Effector CD8-positive, alpha-beta T cell (primary cell): ENCODE data around the gene NCEH1.
"Not testable (repeated sequence)": the region's sequence is repeated elsewhere in the genome, so short reads cannot be mapped to it uniquely, and the experiment has no call there.

Experiments
- DNase-seq: peaks from one replicate; lab custom pipeline; 2025; lab: John Stamatoyannopoulos, UW
- total RNA-seq, 4 experiments: gene quantifications; one replicate each; lab custom pipeline; 2026; lab: John Stamatoyannopoulos, UW

Gene NCEH1, protein sequence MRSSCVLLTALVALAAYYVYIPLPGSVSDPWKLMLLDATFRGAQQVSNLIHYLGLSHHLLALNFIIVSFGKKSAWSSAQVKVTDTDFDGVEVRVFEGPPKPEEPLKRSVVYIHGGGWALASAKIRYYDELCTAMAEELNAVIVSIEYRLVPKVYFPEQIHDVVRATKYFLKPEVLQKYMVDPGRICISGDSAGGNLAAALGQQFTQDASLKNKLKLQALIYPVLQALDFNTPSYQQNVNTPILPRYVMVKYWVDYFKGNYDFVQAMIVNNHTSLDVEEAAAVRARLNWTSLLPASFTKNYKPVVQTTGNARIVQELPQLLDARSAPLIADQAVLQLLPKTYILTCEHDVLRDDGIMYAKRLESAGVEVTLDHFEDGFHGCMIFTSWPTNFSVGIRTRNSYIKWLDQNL
- total RNA-seq, result 5.2 to 8.8 (median 7.5) reads per million in 4 experiments

DNA sequence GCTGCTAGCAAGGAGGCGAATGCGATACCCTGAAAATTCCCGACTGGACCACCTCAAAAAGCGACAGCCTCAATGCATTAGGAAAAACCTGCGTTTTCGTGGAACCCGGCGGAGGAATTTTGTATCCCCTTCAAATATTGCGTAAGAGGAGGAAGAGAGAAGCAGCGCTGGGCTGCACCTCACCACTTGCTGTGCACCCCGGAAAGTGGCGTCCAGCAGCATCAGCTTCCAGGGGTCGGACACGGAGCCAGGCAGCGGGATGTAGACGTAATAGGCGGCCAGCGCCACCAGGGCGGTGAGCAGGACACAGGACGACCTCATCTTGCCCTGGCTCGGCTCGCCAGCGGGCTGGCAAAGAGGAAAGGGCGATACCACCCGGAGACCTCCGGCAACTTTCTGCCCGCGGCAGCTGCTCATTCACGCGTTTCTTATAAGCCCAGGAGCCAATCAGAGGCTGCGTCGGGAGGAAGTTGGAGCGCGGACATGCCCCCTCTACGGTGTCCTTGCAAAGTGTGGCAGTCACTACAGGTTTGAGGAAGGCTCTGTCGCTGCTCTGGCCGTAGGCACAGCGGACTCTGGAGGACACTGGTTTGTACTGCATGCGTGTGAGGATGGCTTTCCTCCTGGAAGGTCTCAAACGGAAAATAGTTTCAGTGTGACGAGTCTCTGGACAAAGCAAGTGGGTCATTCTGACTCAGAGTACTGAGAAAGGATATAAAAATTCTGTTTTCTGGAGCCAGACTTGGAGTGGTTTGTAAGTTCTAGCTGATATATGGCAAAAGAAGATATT, at the start of gene NCEH1:
NCEH1 (minus strand) TSS at position 404 of the 790 bp plus-strand sequence; CDS start at position 321, 83 bp downstream.
- peak; percentile 53 for DNase-seq

DNA sequence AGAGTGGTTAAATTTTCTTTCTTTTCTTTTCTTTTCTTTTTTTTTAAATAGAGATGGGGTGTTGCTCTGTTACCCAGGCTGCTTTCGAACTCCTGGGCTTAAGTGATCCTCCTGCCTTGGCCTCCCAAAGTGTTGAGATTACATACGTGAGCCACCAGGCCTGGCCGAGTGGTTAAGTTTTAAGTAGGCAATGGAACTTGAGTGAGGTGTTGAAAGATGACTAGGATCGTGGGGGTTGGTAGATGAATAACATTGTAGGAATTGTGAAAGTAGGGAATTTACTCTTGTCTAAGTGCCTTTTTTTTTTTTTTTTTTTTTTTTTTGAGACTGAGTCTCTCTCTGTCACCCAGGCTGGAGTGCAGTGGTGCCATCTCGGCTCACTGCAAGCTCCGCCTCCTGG, 49.5 kb upstream of the NCEH1 start:
- DNase-seq, result not testable (repeated sequence)

- no peak for DNase-seq
Measured at GRCh38 chr3:172753125-172753524, 42.3 kb upstream of the NCEH1 start.

GRCh38 chr3:172752651-172753050, 41.8 kb upstream of the NCEH1 start:
- DNase-seq, result no peak

GRCh38 chr3:172751175-172751704, 40.4 kb upstream of the NCEH1 start:
- DNase-seq, result no peak

GRCh38 chr3:172750368-172751174, 39.7 kb upstream of the NCEH1 start, which contains the start of gene ECT2:
TSS of gene ECT2 (plus strand) at chr3:172750726. CDS start at chr3:172754531, 3,805 bp downstream.
- peak; percentile 96 for DNase-seq

DNA sequence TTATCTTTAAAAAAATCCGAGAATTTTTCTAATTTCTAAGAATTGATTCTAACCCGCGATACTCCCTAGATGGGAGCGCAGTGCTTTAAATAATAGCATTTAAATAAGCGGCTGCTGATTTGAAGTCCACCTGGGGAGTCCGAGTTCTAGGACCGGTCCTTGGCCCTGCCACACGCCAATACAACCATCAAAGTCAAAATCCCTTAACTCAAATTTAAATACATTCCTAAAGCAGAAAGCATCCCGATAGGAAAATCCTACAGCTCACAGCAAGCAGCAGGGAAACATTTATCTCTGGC, 39.2 kb upstream of the NCEH1 start:
- no peak for DNase-seq

DNA sequence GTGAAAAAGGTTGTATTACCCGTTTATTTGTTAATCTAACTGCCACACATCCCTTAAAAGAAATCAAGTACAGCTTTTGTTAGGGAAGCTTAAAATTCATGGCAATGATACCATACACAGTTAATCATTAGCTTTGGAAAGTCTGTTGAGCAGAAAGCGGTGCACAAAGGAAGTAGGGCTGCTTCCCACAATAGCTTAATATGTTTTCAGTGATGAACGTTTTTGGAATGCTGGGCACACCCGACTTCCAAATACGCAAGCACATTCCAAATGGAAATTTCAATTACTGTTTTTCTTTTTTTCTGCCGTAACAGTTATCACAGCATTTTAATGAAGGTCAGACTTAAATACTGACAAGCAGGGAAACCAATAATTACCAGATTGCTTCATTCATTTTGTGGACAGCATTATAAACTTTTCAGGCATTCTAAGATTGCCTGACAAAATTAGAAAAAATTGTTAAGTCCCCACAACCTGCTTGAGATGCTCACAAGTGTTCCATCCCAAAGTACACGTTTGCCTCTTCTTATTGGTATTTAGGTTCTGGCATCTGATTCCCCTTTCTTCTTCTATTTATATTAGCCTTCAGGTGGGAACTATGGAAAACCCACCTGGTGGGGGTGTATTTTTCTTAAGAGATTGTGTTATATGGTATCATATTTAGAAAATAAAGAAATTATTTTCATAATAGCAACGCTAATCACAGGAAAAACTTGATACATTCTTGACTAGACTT, 38.5 kb upstream of the NCEH1 start:
- no peak for DNase-seq

- no peak for DNase-seq
Measured at GRCh38 chr3:172746475-172746874, 35.6 kb upstream of the NCEH1 start.

DNA sequence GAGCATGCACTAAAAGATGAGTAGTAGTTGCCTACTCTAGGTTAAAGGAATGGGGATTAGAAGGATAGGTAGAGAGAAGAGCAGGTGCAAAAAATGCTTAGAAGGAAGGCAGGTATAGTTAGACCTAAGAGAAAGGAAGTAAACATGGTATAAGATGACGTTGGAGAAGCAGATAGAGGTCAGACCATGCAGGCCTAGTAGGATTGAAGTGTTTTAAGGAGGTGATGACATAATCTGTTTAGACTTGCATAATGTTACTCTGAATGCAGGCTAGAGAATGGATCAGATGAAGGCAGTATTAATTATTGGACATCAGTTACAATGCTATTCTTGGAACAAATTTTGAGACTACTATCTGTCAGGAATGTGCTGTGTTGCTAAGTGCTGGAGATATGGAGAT, 28.6 kb upstream of the NCEH1 start:
- DNase-seq, result no peak

GRCh38 chr3:172735014-172735413, 24.1 kb upstream of the NCEH1 start:
- DNase-seq, result no peak

DNA sequence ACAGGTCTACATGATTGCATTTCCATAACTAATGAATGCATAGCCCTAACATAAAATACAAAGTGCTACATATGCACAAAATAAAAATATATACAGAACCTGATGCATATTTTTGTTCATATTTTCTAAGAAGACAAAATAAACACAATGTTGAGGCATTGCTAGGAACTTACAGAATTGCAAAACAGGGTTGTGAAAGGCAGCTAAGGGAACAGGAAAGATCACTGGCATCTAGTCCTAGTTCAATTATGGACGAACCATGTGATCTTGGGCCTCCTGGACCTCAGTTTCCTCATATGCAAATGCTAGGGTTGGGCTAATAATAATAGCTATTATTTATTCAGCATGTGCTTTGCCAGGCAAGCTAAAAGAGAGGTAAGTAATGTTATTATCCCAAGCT, 15.5 kb upstream of the NCEH1 start:
- no peak for DNase-seq

GRCh38 chr3:172722536-172723040, 11.7 kb upstream of the NCEH1 start:
- not testable (repeated sequence) for DNase-seq

DNA sequence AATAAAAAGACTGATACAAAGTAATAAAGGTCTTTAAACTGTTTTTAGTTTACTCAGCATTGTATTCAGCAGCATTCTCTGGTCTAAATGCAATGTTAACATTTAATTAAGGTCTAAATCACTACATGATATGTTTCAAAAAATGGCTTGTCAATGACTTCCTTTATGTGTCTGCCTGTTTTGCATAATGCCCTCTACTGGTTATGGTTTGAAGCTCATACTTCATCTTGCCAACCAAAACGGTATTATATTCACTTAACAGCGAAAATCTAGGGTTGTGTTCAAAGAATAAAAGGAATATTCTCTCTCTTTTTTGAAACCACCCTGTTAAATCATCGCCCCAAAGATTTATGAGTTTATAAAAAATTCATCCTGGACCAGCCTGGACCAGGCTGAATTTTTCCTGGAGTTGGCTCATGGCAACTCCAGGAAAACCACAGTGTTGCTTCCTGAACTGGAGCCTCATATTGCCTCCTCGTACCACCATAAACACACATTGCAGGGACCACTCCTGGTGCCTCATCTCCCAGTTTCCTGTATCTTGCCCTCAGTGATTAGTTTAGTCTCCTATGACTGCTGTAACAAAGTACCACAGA, 6.7 kb upstream of the NCEH1 start:
- no peak for DNase-seq

DNA sequence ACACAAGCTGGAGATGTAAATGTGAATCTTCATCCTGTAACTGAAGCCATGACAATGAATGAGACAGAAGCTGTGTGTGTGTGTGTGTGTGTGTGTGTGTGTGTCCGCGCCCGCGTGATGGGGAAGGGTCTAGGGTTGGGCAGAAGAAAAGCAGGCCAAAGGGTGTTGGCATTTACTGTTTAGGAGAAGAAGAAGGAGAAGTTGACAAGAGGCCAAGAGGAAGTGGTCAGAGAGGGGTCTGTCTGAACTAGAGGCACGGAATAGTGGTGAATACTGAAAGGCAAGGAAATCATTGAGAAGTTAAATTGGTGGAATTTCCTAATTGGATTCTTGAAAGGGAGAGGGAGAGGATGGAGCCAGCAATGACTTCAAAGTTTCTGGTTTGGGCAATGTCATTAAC, 5.6 kb upstream of the NCEH1 start:
- no peak for DNase-seq

GRCh38 chr3:172713316-172713715, 2.4 kb upstream of the NCEH1 start:
- no peak for DNase-seq

GRCh38 chr3:172711454-172711795, 558 bp upstream of the NCEH1 start:
- no peak for DNase-seq

DNA sequence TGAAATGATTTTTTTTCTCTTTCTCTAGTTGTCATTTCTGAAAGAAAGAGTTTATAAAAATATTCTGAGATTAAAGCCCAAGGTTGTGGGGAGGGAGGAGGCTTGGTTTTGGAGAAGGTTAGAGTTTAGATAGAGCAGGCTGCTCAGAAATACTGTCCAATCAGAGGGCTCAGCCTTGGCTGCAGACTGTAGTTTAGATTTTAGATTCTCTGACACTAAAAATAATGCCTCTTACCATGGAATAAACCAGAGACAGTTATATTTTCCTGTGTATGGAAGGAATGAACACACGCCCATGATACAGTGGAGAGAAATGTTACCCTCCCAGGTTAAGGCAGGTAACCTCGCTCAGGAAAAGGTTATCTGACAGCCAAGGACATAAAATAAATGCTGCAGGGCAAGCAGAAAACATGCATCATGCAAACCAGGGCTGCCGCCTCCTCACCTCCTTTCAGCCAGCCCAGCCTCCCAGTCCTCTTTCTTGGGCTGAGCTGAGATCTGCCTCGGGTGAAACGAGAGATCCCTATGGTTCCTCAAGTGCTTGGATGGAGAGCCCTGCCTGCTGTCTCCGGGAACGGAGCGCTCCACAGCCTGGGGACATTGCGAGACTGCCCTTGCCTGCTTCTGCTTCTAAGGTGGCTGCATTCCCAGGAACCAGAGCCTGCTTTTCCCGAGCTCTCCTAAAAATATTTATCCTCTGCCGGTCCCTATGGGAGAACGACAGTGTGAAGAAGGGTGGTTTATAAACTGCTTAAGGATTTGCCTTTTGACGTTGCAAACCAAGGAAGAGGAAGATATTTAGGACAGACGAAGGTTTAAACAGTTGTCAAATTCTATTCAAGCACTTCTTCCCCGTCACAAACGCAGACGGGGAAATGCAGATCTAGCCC, 848 bp downstream of the NCEH1 start:
- no peak for DNase-seq

DNA sequence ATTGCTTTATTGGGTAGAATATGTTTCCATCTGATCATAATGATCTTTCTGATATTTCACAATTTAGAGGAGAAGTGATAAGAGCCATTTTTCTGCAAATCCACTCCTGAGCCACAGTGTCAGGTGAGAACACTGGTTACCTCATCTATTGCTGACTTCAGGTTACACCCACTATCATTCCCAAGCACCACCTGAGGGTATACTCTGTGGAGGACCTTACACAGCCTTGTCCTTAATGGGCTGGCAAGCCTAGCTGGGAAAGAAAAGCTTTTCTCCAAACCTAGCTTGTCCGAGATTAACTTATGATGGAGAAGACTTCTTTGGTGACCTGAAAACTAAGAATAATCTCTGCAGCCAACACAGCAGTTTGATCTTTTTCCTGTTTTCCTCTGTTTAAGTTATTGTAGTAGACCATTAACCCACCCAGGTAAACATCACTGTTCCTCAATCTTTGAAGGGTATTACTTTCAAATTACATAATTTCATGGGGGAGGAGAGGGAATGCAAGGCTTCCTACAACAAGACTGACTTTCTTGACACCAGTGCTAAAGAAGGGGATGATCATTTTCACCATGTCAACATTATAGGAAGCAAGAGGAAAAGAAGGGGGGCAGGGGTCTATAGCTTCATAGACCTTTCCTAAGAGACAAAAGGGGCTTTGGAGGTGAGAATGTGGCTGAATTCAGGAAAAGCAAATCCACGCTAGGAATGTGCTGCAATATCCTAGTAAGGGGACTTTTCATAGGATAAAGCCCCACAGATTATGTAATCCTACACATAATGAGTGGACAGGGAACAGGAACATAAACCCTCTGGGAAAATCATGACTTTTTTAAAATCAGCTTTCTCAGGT, 1.7 kb downstream of the NCEH1 start:
- DNase-seq, result no peak
